K562 (cell line): Measurements from ENCODE around the gene DLGAP5.

Experiments
- JUNB ChIP-seq: fragments of 450-650 bp; formaldehyde crosslinking; conservative IDR thresholded peaks from 2 replicates; pipeline ENCODE4 v1.4.0; 2020; ENCODE audit warnings: mild to moderate bottlenecking
- SMAD3 ChIP-seq: fragments of 450-650 bp; formaldehyde crosslinking; conservative IDR thresholded peaks from 2 replicates; pipeline ENCODE4 v1.4.0; 2020; ENCODE audit warnings: mild to moderate bottlenecking

DNA sequence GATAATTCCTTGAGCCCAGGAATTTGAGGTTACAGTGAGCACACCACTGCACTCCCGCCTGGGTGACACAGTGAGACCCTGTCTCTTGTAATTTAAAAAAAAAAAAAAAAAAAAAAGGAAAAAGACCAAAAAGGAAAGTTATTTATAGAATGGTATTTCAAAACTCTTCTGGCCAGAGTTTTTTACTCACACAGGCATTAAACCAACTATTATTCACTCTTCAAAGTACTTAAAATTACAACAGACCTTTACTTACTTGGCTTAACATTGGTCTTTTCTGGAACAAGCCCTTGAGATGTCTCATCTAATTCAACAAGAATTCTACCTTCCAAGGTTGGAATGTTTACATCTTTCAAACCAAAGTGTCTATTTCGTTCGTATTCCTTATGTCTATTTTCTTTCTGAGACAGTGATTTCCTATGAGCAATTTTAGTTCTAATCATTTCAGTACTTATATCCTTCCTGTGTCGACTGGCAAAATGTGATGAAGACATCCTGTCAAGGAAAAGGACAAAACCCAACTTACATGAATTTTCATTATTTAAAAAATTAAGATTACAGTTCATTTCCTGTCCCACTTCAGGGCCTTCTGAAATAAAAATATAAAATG lies 2.6 kb downstream of the DLGAP5 start:
- no peak for TF ChIP-seq JUNB (CRISPR knock-in tag)
- TF ChIP-seq SMAD3 (CRISPR knock-in tag): no peak
